ENCODE measurements around the gene CFAP54.
"Not testable (repeated sequence)": the region's sequence is repeated elsewhere in the genome, so short reads cannot be mapped to it uniquely, and the experiment has no call there.

The CFAP54 gene

GRCh38 chr12:96489392-96490056 is at the start of gene CFAP54:
Gene CFAP54, plus strand, starts transcription at chr12:96489577. Its CDS starts 33 bp downstream, at chr12:96489610.
- DNase-seq (ENCODE audit: extremely low spot score, insufficient read length, low read depth) (peak; percentile 85), FAIRE-seq (peak; percentile 85)

GRCh38 chr12:96441816-96442215 is 47.6 kb upstream of the CFAP54 start:
- FAIRE-seq: no peak
- DNase-seq (ENCODE audit: extremely low spot score, insufficient read length, low read depth): no peak

GRCh38 chr12:96442906-96443305 is 46.5 kb upstream of the CFAP54 start:
- FAIRE-seq: no peak
- no peak for DNase-seq (ENCODE audit: extremely low spot score, insufficient read length, low read depth)

- FAIRE-seq (no peak), DNase-seq (ENCODE audit: extremely low spot score, insufficient read length, low read depth) (no peak)
These were observed 45.0 kb upstream of the CFAP54 start for GRCh38 chr12:96444399-96444798.

GRCh38 chr12:96445691-96446583 is 43.4 kb upstream of the CFAP54 start:
- DNase-seq (ENCODE audit: extremely low spot score, insufficient read length, low read depth): no peak
- peak; percentile 78 for FAIRE-seq

GRCh38 chr12:96447256-96447655 is 42.1 kb upstream of the CFAP54 start:
- DNase-seq (ENCODE audit: extremely low spot score, insufficient read length, low read depth): no peak

GRCh38 chr12:96448300-96448699 is 41.1 kb upstream of the CFAP54 start:
- DNase-seq (ENCODE audit: extremely low spot score, insufficient read length, low read depth): no peak
- no peak for FAIRE-seq

More at GRCh38 chr12:96447256-96447655, 42.1 kb upstream of the CFAP54 start:
- FAIRE-seq: no peak

GRCh38 chr12:96452261-96452922 is 37.0 kb upstream of the CFAP54 start:
- DNase-seq (ENCODE audit: extremely low spot score, insufficient read length, low read depth) (no peak), FAIRE-seq (no peak)

GRCh38 chr12:96454396-96454795 is 35.0 kb upstream of the CFAP54 start:
- FAIRE-seq: no peak
- DNase-seq (ENCODE audit: extremely low spot score, insufficient read length, low read depth): no peak

GRCh38 chr12:96456265-96456974 is 33.0 kb upstream of the CFAP54 start:
- no peak for DNase-seq (ENCODE audit: extremely low spot score, insufficient read length, low read depth)

GRCh38 chr12:96457191-96457930 is 32.0 kb upstream of the CFAP54 start:
- DNase-seq (ENCODE audit: extremely low spot score, insufficient read length, low read depth) (no peak), FAIRE-seq (no peak)

More at GRCh38 chr12:96456265-96456974, 33.0 kb upstream of the CFAP54 start:
- FAIRE-seq: peak; percentile 80

- FAIRE-seq; DNase-seq (ENCODE audit: extremely low spot score, insufficient read length, low read depth): not testable (repeated sequence)
These were observed 30.1 kb upstream of the CFAP54 start for GRCh38 chr12:96459281-96459680.

- DNase-seq (ENCODE audit: extremely low spot score, insufficient read length, low read depth): no peak
- no peak for FAIRE-seq
These were observed 26.7 kb upstream of the CFAP54 start for GRCh38 chr12:96462571-96463280.

GRCh38 chr12:96465896-96466295 is 23.5 kb upstream of the CFAP54 start:
- FAIRE-seq: no peak
- no peak for DNase-seq (ENCODE audit: extremely low spot score, insufficient read length, low read depth)

- no peak for DNase-seq (ENCODE audit: extremely low spot score, insufficient read length, low read depth)
- FAIRE-seq: no peak
These were observed 22.2 kb upstream of the CFAP54 start for GRCh38 chr12:96466939-96467751.

GRCh38 chr12:96471368-96472050 is 17.9 kb upstream of the CFAP54 start:
- DNase-seq (ENCODE audit: extremely low spot score, insufficient read length, low read depth) (no peak), FAIRE-seq (no peak)

- no peak for FAIRE-seq
- no peak for DNase-seq (ENCODE audit: extremely low spot score, insufficient read length, low read depth)
These were observed 17.0 kb upstream of the CFAP54 start for GRCh38 chr12:96472384-96472783.
